Trophoblast cell (in vitro differentiated cells and primary cell): ENCODE results near the gene GHR.

Experiments
- DNase-seq, 2 donors: peaks; one replicate each; pipeline ENCODE4 v3.0.0-alpha.2; 2016
- H2AFZ ChIP-seq: 2 replicates; pipeline ENCODE4 v1.6.1; 2013; ENCODE audit warnings: low read length, moderate library complexity, mild to moderate bottlenecking; ENCODE audit not compliant: insufficient read depth, poor library complexity
- H2AK5ac ChIP-seq: 2 replicates; pipeline ENCODE4 v1.6.1; 2013; ENCODE audit warnings: mild to moderate bottlenecking, low read length
- H2BK120ac ChIP-seq: 2 replicates; pipeline ENCODE4 v1.6.1; 2013; ENCODE audit warnings: low read length, mild to moderate bottlenecking, moderate library complexity; ENCODE audit not compliant: insufficient read depth, poor library complexity
- H2BK12ac ChIP-seq: 2 replicates; pipeline ENCODE4 v1.6.1; 2013; ENCODE audit warnings: mild to moderate bottlenecking, low read length, moderate library complexity
- H2BK5ac ChIP-seq: 2 replicates; pipeline ENCODE4 v1.6.1; 2013; ENCODE audit warnings: low read length, low read depth, moderate library complexity, mild to moderate bottlenecking; ENCODE audit not compliant: poor library complexity
- H3K14ac ChIP-seq: 2 replicates; pipeline ENCODE4 v1.6.1; 2013; ENCODE audit warnings: mild to moderate bottlenecking, low read length
- H3K18ac ChIP-seq: 2 replicates; pipeline ENCODE4 v1.6.1; 2013; ENCODE audit warnings: mild to moderate bottlenecking, low read length
- H3K23ac ChIP-seq: 2 replicates; pipeline ENCODE4 v1.6.1; 2013; ENCODE audit warnings: low read length
- H3K27ac ChIP-seq: 2 replicates; pipeline ENCODE4 v1.5.1; 2013; ENCODE audit warnings: low read depth, mild to moderate bottlenecking, inconsistent platforms, low read length, moderate library complexity
- H3K27me3 ChIP-seq: 2 replicates; pipeline ENCODE4 v1.6.1; 2013; ENCODE audit warnings: inconsistent platforms, mild to moderate bottlenecking, low read length, moderate library complexity; ENCODE audit not compliant: insufficient read depth
- H3K36me3 ChIP-seq, 2 experiments: 1 replicate in 1 of 2; 2 replicates in 1 of 2; pipeline ENCODE4 v1.6.1; 2013; ENCODE audit warnings: low read length in 2 of 2, mild to moderate bottlenecking in 2 of 2, moderate library complexity in 1 of 2; ENCODE audit not compliant: insufficient read depth in 2 of 2, control insufficient read depth in 1 of 2
- H3K4ac ChIP-seq: 2 replicates; pipeline ENCODE4 v1.6.1; 2013; ENCODE audit warnings: low read depth, mild to moderate bottlenecking, low read length, moderate library complexity
- H3K4me1 ChIP-seq, 2 experiments: 1 replicate in 1 of 2; 2 replicates in 1 of 2; pipeline ENCODE4 v1.6.1; 2013; ENCODE audit warnings: low read length in 2 of 2, mild to moderate bottlenecking in 2 of 2, moderate library complexity in 1 of 2; ENCODE audit not compliant: insufficient read depth in 2 of 2, control insufficient read depth in 1 of 2
- H3K4me2 ChIP-seq: 2 replicates; pipeline ENCODE4 v1.6.1; 2013; ENCODE audit warnings: inconsistent platforms, mild to moderate bottlenecking, low read length, moderate library complexity
- H3K4me3 ChIP-seq: 2 replicates; pipeline ENCODE4 v1.5.1; 2013; ENCODE audit warnings: mild to moderate bottlenecking, low read depth, low read length, inconsistent platforms
- H3K79me1 ChIP-seq: one replicate; pipeline ENCODE4 v1.6.1; 2013; ENCODE audit warnings: low read length
- H3K79me2 ChIP-seq: 2 replicates; pipeline ENCODE4 v1.6.1; 2013; ENCODE audit warnings: low read length, mild to moderate bottlenecking; ENCODE audit not compliant: control insufficient read depth, insufficient read depth, poor library complexity
- H3K9ac ChIP-seq: 2 replicates; pipeline ENCODE4 v1.6.1; 2013; ENCODE audit warnings: mild to moderate bottlenecking, low read length
- H3K9me3 ChIP-seq: 2 replicates; pipeline ENCODE4 v1.6.1; 2013; ENCODE audit warnings: low read depth, mild to moderate bottlenecking, control low read depth, inconsistent platforms, low read length; ENCODE audit not compliant: insufficient read depth
- H4K12ac ChIP-seq: 2 replicates; pipeline ENCODE4 v1.6.1; 2013; ENCODE audit warnings: low read depth, mild to moderate bottlenecking, low read length, moderate library complexity
- H4K8ac ChIP-seq: 2 replicates; pipeline ENCODE4 v1.6.1; 2013; ENCODE audit warnings: low read depth, mild to moderate bottlenecking, low read length, moderate library complexity
- H4K91ac ChIP-seq: one replicate; pipeline ENCODE4 v1.6.1; 2013; ENCODE audit warnings: low read depth, mild to moderate bottlenecking, low read length, moderate library complexity
- WGBS: extraction: QIAGEN DNeasy Blood & Tissue Kit; methylation state at CpG from one replicate; pipeline ENCODE4 v1.1.7; 2013; ENCODE audit warnings: missing lambda C conversion rate; ENCODE audit not compliant: insufficient read length, insufficient coverage; ENCODE audit errors: extremely low coverage; 5-methylcytosine and 5-hydroxymethylcytosine counted together

The GHR gene

DNA sequence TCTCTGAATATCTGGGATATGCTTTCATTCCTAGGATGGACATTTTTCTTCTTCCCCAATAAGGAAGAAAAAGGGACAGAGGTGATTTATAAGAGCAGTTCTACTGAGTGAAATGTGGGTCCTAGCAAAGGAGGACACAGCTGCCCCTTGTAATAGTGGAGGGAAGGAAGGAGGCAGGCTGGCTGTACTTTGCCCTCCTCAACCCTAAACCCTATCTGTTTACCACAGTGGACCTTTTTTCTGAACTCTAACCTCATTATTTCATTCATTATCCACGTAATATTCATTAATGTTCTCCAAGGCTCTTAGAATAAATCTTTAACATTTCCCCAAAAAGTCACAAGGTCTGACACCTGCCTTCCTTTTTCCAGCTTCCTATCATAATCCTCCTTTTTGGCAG is 37.8 kb downstream of the GHR start:
- no peak overlapping the region for H2AFZ ChIP-seq
- H4K91ac ChIP-seq: no peak overlapping the region
- no peak overlapping the region for H4K12ac ChIP-seq
- no peak overlapping the region for H3K4me3 ChIP-seq
- WGBS: 100% methylated on average over 1 of the region's 1 CpG
- no peak overlapping the region for H2BK120ac ChIP-seq
- H3K4ac ChIP-seq: no peak overlapping the region
- H3K14ac ChIP-seq: no peak overlapping the region
- no peak overlapping the region for H3K4me2 ChIP-seq
- no peak overlapping the region for H3K27ac ChIP-seq
- DNase-seq: no peak
- H2BK5ac ChIP-seq: no peak overlapping the region
- H3K79me2 ChIP-seq: no peaks in the 10 kb centered on the region
- H3K18ac ChIP-seq: no peak overlapping the region
- H3K79me1 ChIP-seq: no peaks in the 10 kb centered on the region
- H3K27me3 ChIP-seq: no peaks in the 10 kb centered on the region
- H3K4me1 ChIP-seq: no peaks in the 10 kb centered on the region
- no peaks in the 10 kb centered on the region for H3K9me3 ChIP-seq
- no peak overlapping the region for H3K9ac ChIP-seq
- H4K8ac ChIP-seq: no peak overlapping the region
- no peaks in the 10 kb centered on the region for H3K36me3 ChIP-seq
- no peak overlapping the region for H3K23ac ChIP-seq
- no peak overlapping the region for H2AK5ac ChIP-seq
- no peak overlapping the region for H2BK12ac ChIP-seq

DNA sequence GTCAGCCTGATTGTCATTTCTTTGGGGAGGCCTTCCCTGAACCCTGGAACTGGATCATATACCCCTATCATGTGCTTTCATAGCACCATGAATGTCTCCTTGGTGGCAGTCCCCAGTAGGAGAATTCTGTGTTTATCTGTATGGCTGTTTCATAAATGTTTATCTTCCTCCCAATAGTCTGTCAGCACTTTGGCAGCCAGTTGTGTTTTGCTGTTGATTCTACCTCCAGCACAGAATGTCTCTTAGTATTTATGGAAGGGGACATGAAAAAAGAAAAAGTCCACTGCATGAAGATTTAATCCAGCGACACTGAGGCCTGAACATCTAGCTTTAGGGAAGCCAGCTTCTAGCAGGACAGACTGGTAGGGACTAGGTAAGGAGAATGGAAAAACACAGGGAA is 38.3 kb downstream of the GHR start:
- Histone ChIP-seq H3K14ac (no peak overlapping the region), H3K4me2 (no peak overlapping the region), H2BK120ac (no peak overlapping the region), H2AFZ (no peak overlapping the region), H4K8ac (no peak overlapping the region), H2BK12ac (no peak overlapping the region), H3K27ac (no peak overlapping the region), H4K12ac (no peak overlapping the region), H2BK5ac (no peak overlapping the region), H3K79me2 (no peaks in the 10 kb centered on the region), H3K4ac (no peak overlapping the region), H3K36me3 (no peaks in the 10 kb centered on the region), H3K18ac (no peak overlapping the region), H4K91ac (no peak overlapping the region), H3K27me3 (no peaks in the 10 kb centered on the region), H3K23ac (no peak overlapping the region), H3K9ac (no peak overlapping the region), H2AK5ac (no peak overlapping the region), H3K4me3 (no peak overlapping the region), H3K4me1 (no peaks in the 10 kb centered on the region), H3K79me1 (no peaks in the 10 kb centered on the region), H3K9me3 (no peaks in the 10 kb centered on the region)
- no peak for DNase-seq
- no CpG with 5 or more reads among the region's 1 CpG for WGBS

DNA sequence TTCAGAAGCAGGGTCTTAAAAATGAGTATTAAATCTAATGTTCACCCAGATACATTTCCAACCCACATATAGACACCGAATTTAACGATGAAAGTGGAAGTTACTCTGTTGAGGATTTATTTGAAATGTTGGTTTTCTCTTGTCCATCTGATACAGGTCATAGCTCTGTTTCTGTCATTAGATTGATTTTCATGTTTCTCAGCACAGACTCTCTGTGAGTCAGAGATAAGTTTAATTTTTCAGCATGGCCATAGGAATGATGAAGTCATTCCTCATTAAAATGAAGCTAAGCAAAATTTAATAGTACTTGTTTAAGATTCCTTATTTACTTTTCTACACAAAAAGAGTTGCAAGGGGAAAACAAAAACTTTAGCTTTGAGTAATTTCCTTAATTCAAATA is 38.8 kb downstream of the GHR start:
- no peak overlapping the region for H2BK12ac ChIP-seq
- no peaks in the 10 kb centered on the region for H3K27me3 ChIP-seq
- no peaks in the 10 kb centered on the region for H3K9me3 ChIP-seq
- H2BK5ac ChIP-seq: no peak overlapping the region
- H3K4me1 ChIP-seq: no peaks in the 10 kb centered on the region
- no peaks in the 10 kb centered on the region for H3K36me3 ChIP-seq
- no peak overlapping the region for H3K4ac ChIP-seq
- no peak overlapping the region for H4K8ac ChIP-seq
- no peaks in the 10 kb centered on the region for H3K79me1 ChIP-seq
- no peak for DNase-seq
- H2AK5ac ChIP-seq: no peak overlapping the region
- no peak overlapping the region for H4K12ac ChIP-seq
- H3K18ac ChIP-seq: no peak overlapping the region
- no peak overlapping the region for H3K27ac ChIP-seq
- H2BK120ac ChIP-seq: no peak overlapping the region
- H3K23ac ChIP-seq: no peak overlapping the region
- no peak overlapping the region for H4K91ac ChIP-seq
- no peak overlapping the region for H3K14ac ChIP-seq
- H2AFZ ChIP-seq: no peak overlapping the region
- no peak overlapping the region for H3K4me3 ChIP-seq
- no peak overlapping the region for H3K9ac ChIP-seq
- no peaks in the 10 kb centered on the region for H3K79me2 ChIP-seq
- no CpG with 5 or more reads among the region's 2 CpGs for WGBS
- no peak overlapping the region for H3K4me2 ChIP-seq

DNA sequence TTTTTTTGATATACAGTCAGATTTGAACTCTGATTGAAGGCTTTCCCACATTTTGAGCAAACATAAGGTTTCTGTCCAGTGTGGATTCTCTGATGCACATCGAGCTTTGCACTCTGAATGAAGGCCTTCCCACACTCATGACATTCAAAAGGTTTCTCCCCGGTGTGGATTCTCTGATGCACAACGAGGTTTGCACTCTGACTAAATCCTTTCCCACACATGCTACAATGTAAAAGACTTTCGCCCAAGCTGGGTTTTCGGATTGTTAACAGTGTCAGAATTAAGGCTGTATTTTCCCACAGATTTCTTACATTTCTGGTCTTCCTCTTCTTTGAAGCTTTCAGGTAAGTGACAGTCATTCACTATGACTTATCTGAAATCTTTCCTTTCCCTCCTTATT is 44.3 kb downstream of the GHR start:
- Histone ChIP-seq H3K4me1 (no peaks in the 10 kb centered on the region), H3K14ac (no peak overlapping the region), H3K79me2 (no peaks in the 10 kb centered on the region), H4K8ac (no peak overlapping the region), H3K18ac (no peak overlapping the region), H3K4me3 (no peak overlapping the region), H2AFZ (no peak overlapping the region), H2BK12ac (no peak overlapping the region), H2BK5ac (no peak overlapping the region), H3K9me3 (no peaks in the 10 kb centered on the region), H3K4ac (no peak overlapping the region), H2BK120ac (no peak overlapping the region), H3K23ac (no peak overlapping the region), H3K79me1 (no peaks in the 10 kb centered on the region), H3K27me3 (no peaks in the 10 kb centered on the region), H3K9ac (no peak overlapping the region), H3K27ac (no peak overlapping the region), H2AK5ac (no peak overlapping the region), H4K12ac (no peak overlapping the region), H4K91ac (no peak overlapping the region), H3K36me3 (peaks cover 0 to 2% of the 10 kb centered on the region in 2 experiments), H3K4me2 (no peak overlapping the region)
- no peak for DNase-seq
- no CpG with 5 or more reads among the region's 5 CpGs for WGBS
